Measurements from ENCODE around the gene SCGB1A1.

Gene SCGB1A1

DNA sequence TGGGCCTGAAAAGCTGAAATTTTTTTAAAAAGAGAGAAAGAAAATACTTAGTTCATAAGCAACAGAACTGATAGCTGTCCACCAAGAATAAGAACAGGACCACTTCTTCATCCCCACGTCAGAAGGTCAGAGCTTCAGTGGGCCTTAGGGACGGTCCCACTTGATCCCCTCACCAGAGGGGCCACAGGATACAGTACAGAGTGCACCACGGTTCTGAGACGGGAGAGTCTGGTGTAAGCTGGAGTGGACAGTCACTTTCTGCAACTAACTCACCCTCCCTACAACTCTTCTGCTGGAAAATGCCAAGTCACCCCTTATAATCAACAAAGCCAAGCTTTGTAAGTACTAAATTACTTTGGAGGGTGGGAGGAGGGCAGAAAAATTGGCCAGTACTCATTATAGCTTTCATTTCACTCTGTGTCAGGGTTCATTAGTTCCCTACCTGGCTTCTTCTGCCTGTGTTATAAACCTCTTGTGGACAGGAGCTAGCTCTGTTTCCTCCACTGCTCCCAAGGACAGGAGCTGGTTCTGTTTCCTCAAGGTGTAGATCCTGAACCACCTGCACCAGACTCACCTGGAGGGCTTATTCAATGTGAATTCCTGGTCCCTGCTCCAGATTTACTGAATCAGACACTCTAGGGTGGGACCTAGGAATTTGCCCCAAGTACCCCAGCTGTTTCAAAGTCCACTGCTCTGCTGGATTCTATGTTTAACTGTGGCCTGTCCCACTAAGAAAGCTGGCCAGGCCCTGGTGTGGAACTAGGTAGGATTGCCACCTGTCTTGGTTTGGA, 39.6 kb downstream of the SCGB1A1 start:
- Histone ChIP-seq H3K27me3 (ENCODE audit: insufficient read depth, poor library complexity, severe bottlenecking) (no peaks in the 10 kb centered on the region), H3K27ac (replicated peaks) (no peak overlapping the region), H3K4me3 (replicated peaks; ENCODE audit: insufficient read depth, low read length) (no peak overlapping the region)
- TF ChIP-seq POLR2AphosphoS5 (IDR thresholded peaks at IDR 0.05; ENCODE audit: low read depth) = no peak
- TF ChIP-seq SPI1 (IDR thresholded peaks at IDR 0.05; ENCODE audit: borderline replicate concordance, low read depth) = no peak
- TF ChIP-seq, protein P1, sequence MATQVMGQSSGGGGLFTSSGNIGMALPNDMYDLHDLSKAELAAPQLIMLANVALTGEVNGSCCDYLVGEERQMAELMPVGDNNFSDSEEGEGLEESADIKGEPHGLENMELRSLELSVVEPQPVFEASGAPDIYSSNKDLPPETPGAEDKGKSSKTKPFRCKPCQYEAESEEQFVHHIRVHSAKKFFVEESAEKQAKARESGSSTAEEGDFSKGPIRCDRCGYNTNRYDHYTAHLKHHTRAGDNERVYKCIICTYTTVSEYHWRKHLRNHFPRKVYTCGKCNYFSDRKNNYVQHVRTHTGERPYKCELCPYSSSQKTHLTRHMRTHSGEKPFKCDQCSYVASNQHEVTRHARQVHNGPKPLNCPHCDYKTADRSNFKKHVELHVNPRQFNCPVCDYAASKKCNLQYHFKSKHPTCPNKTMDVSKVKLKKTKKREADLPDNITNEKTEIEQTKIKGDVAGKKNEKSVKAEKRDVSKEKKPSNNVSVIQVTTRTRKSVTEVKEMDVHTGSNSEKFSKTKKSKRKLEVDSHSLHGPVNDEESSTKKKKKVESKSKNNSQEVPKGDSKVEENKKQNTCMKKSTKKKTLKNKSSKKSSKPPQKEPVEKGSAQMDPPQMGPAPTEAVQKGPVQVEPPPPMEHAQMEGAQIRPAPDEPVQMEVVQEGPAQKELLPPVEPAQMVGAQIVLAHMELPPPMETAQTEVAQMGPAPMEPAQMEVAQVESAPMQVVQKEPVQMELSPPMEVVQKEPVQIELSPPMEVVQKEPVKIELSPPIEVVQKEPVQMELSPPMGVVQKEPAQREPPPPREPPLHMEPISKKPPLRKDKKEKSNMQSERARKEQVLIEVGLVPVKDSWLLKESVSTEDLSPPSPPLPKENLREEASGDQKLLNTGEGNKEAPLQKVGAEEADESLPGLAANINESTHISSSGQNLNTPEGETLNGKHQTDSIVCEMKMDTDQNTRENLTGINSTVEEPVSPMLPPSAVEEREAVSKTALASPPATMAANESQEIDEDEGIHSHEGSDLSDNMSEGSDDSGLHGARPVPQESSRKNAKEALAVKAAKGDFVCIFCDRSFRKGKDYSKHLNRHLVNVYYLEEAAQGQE (IDR thresholded peaks at IDR 0.05; ENCODE audit: insufficient replicate concordance, low read depth) = no peak
- no peak for DNase-seq (ENCODE audit: low read depth in 1 of 2, low spot score in 1 of 2)

DNA sequence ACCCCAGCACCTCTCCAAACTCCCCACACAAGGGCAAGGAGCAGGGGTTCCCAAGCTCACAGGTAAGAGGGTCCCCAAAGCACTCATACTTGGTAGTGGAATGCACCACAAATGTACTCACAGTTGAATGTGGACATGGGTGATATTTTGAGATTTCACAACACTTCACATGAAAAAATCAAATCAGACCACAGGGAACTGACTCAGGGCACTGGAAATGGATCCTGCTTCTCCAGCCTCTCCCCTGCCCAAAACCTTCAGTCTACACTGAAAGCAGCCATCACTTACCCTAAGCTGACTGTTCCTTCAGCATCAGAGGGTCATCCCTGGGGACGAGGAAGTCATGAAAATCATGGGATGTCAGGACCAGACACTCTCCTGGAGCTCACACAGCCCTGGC, 40.2 kb downstream of the SCGB1A1 start:
- TF ChIP-seq SPI1 (IDR thresholded peaks at IDR 0.05; ENCODE audit: borderline replicate concordance, low read depth) = no peak
- TF ChIP-seq, protein P1 (IDR thresholded peaks at IDR 0.05; ENCODE audit: insufficient replicate concordance, low read depth) = no peak
- no peak for TF ChIP-seq POLR2AphosphoS5 (IDR thresholded peaks at IDR 0.05; ENCODE audit: low read depth)
- no peak for TF ChIP-seq GABPA (IDR thresholded peaks at IDR 0.05; ENCODE audit: low read depth)
- TF ChIP-seq, protein P2, sequence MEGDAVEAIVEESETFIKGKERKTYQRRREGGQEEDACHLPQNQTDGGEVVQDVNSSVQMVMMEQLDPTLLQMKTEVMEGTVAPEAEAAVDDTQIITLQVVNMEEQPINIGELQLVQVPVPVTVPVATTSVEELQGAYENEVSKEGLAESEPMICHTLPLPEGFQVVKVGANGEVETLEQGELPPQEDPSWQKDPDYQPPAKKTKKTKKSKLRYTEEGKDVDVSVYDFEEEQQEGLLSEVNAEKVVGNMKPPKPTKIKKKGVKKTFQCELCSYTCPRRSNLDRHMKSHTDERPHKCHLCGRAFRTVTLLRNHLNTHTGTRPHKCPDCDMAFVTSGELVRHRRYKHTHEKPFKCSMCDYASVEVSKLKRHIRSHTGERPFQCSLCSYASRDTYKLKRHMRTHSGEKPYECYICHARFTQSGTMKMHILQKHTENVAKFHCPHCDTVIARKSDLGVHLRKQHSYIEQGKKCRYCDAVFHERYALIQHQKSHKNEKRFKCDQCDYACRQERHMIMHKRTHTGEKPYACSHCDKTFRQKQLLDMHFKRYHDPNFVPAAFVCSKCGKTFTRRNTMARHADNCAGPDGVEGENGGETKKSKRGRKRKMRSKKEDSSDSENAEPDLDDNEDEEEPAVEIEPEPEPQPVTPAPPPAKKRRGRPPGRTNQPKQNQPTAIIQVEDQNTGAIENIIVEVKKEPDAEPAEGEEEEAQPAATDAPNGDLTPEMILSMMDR (IDR thresholded peaks at IDR 0.05; ENCODE audit: insufficient read depth, low read length) = no peak
- Histone ChIP-seq H3K27me3 (ENCODE audit: insufficient read depth, poor library complexity, severe bottlenecking) (no peaks in the 10 kb centered on the region), H3K27ac (replicated peaks) (no peak overlapping the region), H3K4me3 (replicated peaks; ENCODE audit: insufficient read depth, low read length) (no peak overlapping the region)
- DNase-seq (ENCODE audit: low read depth in 1 of 2, low spot score in 1 of 2) = no peak

DNA sequence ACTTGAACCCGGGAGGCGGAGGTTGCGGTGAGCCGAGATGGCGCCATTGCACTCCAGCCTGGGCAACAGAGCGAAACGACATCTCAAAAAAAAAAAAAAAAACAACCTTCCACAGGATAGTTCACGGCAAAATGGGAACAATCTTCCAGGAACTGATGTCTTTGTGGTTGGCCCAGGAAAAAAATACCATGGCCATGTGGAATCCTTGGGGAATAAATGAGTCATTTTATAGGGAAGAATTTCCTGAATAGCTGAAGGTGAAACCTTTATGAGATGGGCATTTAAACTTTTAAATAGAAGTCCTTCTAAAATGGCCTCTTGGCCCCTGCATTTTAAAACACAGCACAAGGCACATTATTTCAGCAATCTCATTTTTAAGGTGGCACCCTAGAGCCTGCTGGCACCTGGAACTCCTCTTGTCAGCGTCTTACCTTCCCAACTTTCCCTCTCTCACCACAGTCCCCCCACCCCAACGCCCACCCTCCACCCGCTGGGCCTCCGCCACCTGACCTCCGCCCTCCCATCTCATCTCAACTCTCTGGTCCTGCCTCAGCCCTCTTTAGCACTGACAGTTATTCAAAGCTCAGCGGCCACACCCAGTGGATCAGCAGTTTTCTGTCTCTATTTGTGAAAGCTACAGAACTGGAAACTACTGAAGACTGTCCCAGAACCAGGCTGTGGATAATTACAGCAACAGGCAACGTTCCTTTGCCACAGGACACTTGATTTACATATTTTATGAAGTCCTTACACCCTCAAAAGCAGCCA, 43.1 kb downstream of the SCGB1A1 start:
- Histone ChIP-seq H3K4me3 (replicated peaks; ENCODE audit: insufficient read depth, low read length) (no peak overlapping the region), H3K27me3 (ENCODE audit: insufficient read depth, poor library complexity, severe bottlenecking) (no peaks in the 10 kb centered on the region), H3K27ac (replicated peaks) (no peak overlapping the region)
- no peak for DNase-seq (ENCODE audit: low read depth in 1 of 2, low spot score in 1 of 2)
- TF ChIP-seq GABPA (IDR thresholded peaks at IDR 0.05; ENCODE audit: low read depth) (no peak), POLR2AphosphoS5 (IDR thresholded peaks at IDR 0.05; ENCODE audit: low read depth) (no peak)
- TF ChIP-seq, protein P2 (IDR thresholded peaks at IDR 0.05; ENCODE audit: insufficient read depth, low read length) = no peak

DNA sequence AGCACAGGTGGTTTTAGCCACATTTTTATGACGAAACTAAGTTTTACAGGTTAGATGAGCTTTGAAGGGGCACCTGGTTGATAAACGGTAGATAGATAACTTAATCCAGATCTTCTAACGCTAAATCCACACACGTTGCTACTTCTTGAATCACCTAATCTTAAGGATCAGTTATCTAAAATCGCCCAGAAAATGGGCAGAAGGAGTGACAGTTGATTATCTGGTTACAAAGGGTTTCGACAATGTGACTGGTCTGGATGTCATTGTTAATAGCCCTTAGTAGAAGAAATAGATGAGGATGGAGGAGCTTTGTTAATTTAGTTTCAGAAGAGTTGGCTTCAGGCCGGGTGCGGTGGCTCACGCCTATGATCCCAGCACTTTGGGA, 43.7 kb downstream of the SCGB1A1 start:
- DNase-seq (ENCODE audit: low read depth in 1 of 2, low spot score in 1 of 2) = no peak
- TF ChIP-seq, protein P2 (IDR thresholded peaks at IDR 0.05; ENCODE audit: insufficient read depth, low read length) = no peak
- TF ChIP-seq, protein P1 (IDR thresholded peaks at IDR 0.05; ENCODE audit: insufficient replicate concordance, low read depth) = no peak
- no peak for TF ChIP-seq GABPA (IDR thresholded peaks at IDR 0.05; ENCODE audit: low read depth)
- H3K27ac ChIP-seq (replicated peaks) = no peak overlapping the region

More for the DNA sequence above, 43.7 kb downstream of the SCGB1A1 start:
- H3K4me3 ChIP-seq (replicated peaks; ENCODE audit: insufficient read depth, low read length) = no peak overlapping the region
- H3K27me3 ChIP-seq (ENCODE audit: insufficient read depth, poor library complexity, severe bottlenecking) = no peaks in the 10 kb centered on the region
